Measurements from ENCODE around the gene HEMK1.
A peak's percentile ranks its signal among the peaks of the same experiment; 100 is the strongest.

The HEMK1 gene

GRCh38 chr3:50545781-50546180 is 23.5 kb upstream of the HEMK1 start:
- no peak for DNase-seq

DNA sequence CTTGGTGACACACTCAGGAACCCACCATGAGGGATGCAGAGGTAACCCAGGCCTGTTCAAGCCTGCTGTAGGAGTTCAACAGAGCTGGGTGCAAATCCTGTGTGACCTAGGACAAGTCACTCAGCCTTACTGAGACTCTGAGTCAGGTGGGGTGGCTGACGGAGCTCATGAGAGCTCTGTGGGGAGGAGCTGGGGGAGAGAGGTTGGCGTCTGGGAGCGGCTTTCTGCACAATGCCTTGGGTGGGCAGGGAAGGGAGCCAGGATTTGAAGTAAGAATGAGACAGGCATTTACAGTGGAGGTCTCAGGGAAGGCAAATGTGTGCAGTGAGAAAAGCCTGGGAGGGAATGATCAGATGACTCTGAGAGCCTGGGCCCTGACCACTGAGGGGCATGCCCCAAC is 20.1 kb upstream of the HEMK1 start:
- no peak for DNase-seq

DNA sequence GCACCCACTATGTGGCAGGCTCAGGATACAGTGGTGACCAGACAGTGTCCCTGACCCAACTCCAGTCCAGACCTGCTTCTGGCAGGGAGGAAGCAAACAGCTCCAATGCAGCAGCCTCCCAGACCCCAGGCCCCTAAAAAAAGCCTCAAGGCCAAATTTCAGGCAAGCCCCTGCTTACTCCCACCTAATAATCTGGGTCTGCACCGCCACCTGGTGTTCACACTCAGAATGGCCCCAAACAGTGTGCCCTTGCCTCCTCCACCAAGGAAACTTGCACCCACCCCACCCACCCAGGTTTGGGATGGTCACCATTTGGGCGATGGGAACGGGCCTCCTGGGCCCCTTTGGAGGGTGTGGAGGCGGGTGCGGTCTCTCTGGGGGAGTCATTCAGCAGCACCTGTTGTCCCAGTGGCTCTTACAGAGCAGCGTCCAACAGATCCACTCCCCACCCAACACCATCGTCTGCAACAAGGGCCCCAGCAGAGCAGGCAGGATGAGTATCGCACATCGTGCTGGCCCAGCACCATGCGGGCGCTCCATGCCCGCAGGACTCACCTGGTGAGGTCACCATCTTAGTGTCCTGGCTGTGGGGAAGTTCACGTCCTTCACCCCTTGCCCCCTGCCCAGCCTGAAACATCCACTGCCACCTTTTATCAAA is 19.1 kb upstream of the HEMK1 start:
- DNase-seq = no peak

DNA sequence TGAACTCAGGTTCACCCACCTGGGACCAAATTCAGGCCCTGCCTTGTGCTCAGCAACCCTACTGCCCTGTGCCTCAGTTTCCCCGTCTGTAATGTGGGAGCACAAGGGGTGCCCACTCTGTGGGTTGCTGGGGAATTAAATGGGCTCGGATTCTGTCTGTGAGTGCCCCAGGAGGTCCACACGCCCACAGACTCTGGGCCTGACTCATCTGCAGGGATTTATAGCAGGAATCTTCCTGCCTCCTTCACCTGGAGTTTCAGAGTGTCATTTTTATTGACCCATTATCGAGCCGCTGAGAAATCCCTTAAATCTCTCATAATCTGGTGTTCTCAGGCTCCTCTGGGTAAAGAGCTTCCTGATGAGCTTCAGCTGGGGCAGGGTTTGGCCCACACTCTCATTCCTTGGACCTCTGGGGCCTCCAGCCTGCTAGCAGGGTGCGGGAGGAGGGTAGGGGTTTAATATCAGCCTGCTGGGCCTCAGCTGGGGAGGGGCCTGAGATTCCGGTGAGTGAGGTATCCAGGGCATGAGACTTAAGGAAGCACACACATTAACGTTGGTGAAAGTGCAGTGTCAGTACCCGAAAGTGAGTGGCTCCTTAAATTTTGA is 18.2 kb upstream of the HEMK1 start:
- DNase-seq = no peak

DNA sequence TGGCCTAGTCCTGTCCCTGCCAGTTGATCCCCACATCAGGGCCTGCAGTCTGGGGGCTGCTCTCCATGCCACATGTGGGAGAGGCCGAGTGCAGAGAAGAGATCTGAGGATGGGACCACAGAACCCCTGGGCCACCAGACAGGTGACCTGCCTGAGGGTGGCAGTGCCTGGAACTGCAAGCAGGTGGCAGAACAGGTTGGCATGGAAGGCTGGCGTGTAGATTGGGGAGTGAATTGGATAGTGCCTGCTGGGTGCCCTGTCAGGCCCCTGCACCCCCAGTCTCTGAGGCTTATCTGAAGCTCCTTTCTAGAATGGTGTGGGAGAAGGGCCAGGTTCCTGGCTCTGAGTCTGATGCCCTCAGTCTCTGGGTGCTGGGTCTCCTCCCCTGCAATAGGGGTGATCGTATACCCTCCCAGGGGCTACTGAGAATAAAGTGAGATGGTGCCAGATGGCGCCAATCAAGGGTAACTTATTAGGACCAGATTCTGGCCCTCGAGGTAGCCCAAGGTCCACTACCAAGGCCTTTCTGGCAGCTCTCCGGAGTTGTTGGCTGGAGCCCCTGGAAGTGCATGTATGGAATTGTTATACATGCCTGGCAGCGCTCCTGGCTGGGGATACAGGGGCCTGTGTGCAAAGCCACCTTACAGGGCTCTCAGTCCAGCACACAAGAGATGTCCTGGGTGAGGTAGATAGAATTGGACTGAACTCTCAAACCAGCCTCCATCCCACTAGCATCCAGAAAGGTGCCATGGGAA is 17.5 kb upstream of the HEMK1 start:
- DNase-seq = no peak

DNA sequence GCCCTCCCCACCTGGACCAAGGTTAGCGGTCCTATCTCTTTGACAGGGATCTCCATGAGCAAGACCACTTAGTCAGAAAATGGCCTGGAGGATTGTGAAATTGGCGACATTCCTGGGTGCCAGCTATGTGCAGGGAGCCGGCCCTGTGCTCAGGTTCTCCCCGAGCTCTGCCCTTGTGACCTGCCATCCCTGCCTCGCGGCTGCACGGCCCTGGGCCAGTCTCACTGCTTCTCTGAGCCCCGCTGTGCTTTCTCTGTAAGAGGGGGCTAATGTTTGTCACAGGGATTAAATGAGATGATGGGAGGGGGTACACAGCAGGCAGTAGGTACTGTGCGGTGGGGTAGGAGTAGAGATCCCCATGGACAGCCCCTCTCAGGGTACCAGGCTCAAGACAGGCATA is 16.7 kb upstream of the HEMK1 start:
- DNase-seq = no peak

DNA sequence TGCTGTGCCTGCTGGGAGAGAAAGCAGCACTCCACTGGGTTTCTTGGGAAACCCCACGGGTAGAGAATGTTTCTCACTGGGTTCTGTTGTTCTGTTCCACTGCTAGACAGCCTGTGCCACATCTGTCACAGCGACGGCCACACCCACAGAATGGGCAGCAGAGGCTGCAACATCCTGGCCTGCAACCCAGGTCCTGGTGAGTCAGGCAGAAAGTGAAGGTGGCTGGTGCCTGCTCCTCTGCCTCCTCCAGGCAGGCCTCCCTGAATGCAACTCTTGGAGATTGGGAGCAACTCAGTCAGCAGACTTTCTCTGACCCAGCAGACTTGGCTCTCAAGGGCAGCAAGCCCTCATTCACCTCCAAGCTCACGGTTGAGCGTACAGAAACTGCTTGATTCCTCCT is 14.8 kb upstream of the HEMK1 start:
- no peak for DNase-seq

DNA sequence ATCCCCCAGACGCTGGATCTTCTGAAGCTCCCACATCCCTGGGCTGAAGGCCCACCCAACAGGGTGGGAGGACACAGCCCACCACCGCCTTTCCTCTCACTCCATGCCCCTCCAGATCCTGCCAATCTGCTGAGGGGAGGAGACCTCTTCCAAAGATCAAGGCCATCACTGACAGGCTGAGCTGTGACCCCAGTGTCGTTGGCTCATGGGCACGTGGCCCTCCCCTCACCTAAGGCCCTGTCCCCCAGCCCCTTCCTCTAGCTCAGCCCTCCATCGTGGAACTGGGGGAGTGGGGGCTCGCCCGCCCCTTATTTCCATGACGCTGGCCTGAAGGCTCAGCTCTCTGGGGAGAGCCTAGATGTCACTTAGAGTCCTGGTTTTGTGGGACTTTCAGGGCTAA is 12.2 kb upstream of the HEMK1 start:
- no peak for DNase-seq

DNA sequence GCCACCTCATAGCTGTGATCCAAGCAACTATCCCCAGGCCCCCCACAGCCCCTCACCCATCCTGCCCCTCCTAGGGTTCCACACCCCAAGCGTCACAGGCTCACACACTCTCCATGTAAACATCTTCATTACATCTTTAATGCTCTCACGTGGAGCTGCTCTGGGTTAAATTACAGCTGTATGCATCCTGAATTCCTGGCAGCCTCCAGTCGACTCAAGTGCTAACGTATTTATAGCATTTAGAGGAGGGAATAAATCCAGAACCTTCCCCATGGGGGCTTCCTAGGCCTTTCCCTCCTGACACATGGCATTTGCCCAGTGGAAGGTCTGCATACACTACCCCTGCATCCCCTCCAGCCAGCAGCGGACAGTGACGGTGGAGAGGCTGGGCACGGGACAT is 11.4 kb upstream of the HEMK1 start:
- no peak for DNase-seq

DNA sequence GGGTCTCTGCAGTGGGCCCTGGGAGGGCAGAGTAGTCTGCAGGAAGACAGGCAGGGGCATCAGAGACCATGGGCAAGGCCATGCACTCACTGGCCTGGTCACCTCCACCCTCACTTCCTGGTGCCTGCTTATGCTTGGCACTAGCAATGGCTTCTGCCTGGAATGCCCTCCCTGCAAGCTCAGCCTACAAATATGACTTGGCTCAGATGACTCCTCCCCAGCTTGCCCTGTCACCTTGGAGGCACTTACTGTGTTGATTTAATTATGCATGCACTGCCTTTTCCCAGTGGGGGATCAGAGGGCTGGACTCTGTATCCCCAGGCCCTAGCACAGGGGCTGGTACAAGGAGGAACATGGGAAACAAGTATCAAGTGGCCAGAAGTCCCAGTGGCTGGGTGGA is 9.6 kb upstream of the HEMK1 start:
- DNase-seq = no peak

DNA sequence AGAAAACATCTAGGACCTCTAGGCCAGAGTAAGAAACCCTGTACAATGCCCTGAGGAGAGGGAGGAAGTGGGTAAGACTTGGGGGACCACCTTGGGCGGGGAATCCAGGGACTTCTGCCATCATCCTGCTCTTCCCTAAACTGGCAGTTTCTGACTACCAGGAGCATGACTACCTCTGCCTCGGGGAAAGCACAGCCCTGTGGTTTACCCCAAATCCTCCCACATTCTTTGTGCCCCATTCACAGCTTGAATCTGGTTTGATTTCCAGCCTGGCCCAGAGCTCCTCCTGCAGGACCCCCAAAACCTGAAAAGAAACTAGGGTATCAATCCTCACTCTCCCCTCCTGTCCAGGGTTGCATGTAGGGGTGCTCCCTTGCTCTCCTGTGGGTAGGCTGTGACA is 6.5 kb upstream of the HEMK1 start:
- no peak for DNase-seq

DNA sequence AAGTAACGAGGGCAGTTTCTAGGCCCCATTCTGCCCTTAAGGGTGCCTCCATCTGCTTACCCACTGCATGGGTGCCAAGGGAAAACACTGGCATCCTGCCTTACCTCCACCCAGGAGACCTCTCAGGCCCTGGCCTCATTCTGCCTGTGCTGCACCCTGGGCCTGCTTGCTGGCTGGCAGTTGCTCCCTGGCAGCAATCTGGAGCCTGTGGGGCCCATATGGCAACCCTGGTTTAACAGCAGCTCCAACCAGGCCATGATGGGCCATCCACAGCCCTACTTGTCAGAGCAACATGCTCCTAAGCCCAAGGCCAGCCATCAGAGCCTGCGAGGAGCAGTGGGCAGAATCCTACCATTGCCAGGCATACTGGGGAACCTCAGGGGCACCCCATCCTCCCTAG is 5.5 kb upstream of the HEMK1 start:
- no peak for DNase-seq

GRCh38 chr3:50564321-50564720 is 5.0 kb upstream of the HEMK1 start:
- no peak for DNase-seq

- no peak for DNase-seq
These were observed 2.3 kb upstream of the HEMK1 start for GRCh38 chr3:50567011-50567385.

- peak; percentile 55 for DNase-seq
These were observed 1.7 kb upstream of the HEMK1 start, which contains the start of gene C3orf18 for GRCh38 chr3:50567386-50568167. TSS of gene C3orf18 (minus strand) at chr3:50567747. CDS start at chr3:50565699, 2,048 bp downstream.

- no peak for DNase-seq
These were observed 1.4 kb downstream of the HEMK1 start for GRCh38 chr3:50570508-50571279.

DNA sequence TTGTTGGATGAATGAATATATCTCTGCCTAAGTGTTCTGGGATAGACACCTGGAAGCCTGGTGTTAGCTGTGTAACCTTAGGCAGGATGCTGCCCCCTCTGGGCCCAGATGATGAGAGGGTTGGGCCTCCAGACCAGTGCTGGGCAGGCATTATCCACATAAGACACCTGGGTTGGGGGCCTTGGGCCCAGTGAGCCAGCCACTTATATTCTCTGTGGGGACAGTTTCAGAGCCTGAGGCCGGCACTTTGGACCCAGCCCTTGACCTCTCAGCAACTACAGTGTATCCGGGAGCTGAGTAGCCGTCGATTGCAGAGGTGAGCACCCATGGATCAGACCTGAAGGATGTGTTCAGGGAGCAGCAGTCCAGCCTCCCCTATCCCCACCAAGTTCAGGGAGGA is 2.2 kb downstream of the HEMK1 start:
- no peak for DNase-seq

DNA sequence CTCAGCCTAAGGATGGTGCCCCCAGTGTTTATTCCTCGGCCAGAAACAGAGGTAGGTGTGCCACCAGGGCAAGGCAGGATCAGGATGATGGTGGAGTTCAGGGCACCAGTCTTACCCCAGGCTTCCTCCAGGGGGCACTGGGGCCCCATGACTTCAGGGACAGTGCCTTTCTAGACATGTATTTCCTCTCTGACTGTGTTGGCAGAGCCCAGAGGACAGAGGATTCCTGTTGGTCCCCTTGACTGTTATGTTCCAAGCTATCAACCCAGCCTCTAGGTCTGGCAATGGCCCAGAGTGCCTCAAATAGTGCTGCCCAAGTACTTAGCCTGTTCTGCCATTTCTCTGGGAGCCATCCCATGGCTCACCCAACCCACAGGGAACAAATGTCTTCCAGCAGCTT is 2.8 kb downstream of the HEMK1 start:
- no peak for DNase-seq

DNA sequence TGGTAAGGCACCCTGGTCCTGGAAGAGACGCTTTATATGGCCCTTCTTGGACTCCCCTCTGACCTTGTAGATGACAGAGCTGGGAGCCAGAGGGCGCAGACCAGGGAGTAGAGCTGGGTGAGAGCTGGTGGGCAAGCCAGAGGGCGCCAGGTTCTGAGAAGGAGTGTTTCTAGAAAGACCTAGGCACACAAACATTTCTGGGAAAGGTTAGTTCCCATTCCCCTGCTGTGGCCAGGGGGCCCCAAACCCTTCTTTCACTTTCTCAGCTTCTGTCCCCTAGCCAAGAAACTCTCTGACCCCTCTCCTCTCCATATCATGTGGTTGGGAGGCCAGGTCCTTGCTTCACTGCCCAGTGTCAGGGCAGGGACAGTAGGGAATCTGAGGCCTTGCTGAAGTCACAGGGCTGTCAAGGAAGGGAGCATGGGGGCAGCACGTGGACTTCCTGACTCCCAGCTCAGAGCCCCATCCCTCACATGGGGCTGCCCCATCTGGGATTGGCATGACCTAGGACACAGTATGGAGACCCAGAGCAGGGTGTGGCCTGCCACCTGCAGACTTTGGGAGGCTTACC is 3.6 kb downstream of the HEMK1 start:
- DNase-seq = no peak

- DNase-seq = no peak
These were observed 4.5 kb downstream of the HEMK1 start for GRCh38 chr3:50573566-50574443.

GRCh38 chr3:50574444-50574831 is 5.1 kb downstream of the HEMK1 start:
- no peak for DNase-seq

Data from NCI-H774 (cell line).